Endodermal cell (in vitro differentiated cells): ENCODE results near the gene ABCD4. TPM values are rescaled to one million over a fixed set of nuclear protein-coding genes. Genes with fewer than 3 reads are reported as not detected.

Source experiments
- DNase-seq: peaks from one replicate; pipeline ENCODE4 v3.0.0-alpha.2; 2017
- H3K27ac ChIP-seq: 2 replicates; pipeline ENCODE4 v1.5.1; 2013; ENCODE audit warnings: mild to moderate bottlenecking, low read depth, low read length, moderate library complexity
- H3K27me3 ChIP-seq: 2 replicates; pipeline ENCODE4 v1.6.1; 2013; ENCODE audit warnings: mild to moderate bottlenecking, low read length, moderate library complexity; ENCODE audit not compliant: insufficient read depth, control insufficient read depth, poor library complexity, severe bottlenecking
- H3K36me3 ChIP-seq: 2 replicates; pipeline ENCODE4 v1.7.0; 2013; ENCODE audit warnings: mild to moderate bottlenecking, low read length, moderate library complexity; ENCODE audit not compliant: control insufficient read depth, insufficient read depth
- H3K4me1 ChIP-seq: one replicate; pipeline ENCODE4 v1.7.0; 2013; ENCODE audit warnings: low read length; ENCODE audit not compliant: control insufficient read depth, insufficient read depth
- H3K4me3 ChIP-seq: 2 replicates; pipeline ENCODE4 v1.5.1; 2013; ENCODE audit warnings: mild to moderate bottlenecking, low read length, moderate library complexity
- H3K9ac ChIP-seq: 2 replicates; pipeline ENCODE4 v1.6.1; 2013; ENCODE audit warnings: mild to moderate bottlenecking, low read length, moderate library complexity; ENCODE audit not compliant: poor library complexity, severe bottlenecking; ENCODE audit errors: extremely low read depth
- H3K9me3 ChIP-seq: 2 replicates; pipeline ENCODE4 v1.6.1; 2013; ENCODE audit warnings: mild to moderate bottlenecking, low read length, moderate library complexity; ENCODE audit not compliant: control insufficient read depth
- H3K27ac Mint-ChIP-seq: 2 replicates; pipeline ENCODE4 v1.8.0; 2020; ENCODE audit warnings: mixed read lengths
- H3K27me3 Mint-ChIP-seq: 2 replicates; pipeline ENCODE4 v1.8.0; 2021; ENCODE audit warnings: mild to moderate bottlenecking, mixed read lengths; ENCODE audit not compliant: insufficient read depth
- H3K36me3 Mint-ChIP-seq: 2 replicates; pipeline ENCODE4 v1.8.0; 2020; ENCODE audit warnings: low read depth, mixed read lengths
- H3K4me1 Mint-ChIP-seq: 2 replicates; pipeline ENCODE4 v1.8.0; 2020; ENCODE audit warnings: mixed read lengths
- H3K4me3 Mint-ChIP-seq: 2 replicates; pipeline ENCODE4 v1.8.0; 2020; ENCODE audit warnings: mild to moderate bottlenecking, moderate library complexity, mixed read lengths
- H3K9me3 Mint-ChIP-seq: 2 replicates; pipeline ENCODE4 v1.8.0; 2020; ENCODE audit warnings: mild to moderate bottlenecking, mixed read lengths
- CTCF ChIP-seq: fragments of 200-600 bp; sonication (generic); conservative IDR thresholded peaks from 2 replicates; pipeline ENCODE4 v1.5.0; 2021; ENCODE audit warnings: antibody characterized with exemption, mild to moderate bottlenecking
- WGBS, 2 experiments: methylation state at CpG; one replicate each; pipeline versions ENCODE4 v1.1.5 to v1.1.7; 2013; ENCODE audit warnings: missing lambda C conversion rate in 2 of 2, mixed read lengths in 1 of 2; ENCODE audit not compliant: insufficient coverage in 1 of 2, insufficient read length in 1 of 2; 5-methylcytosine and 5-hydroxymethylcytosine counted together
- total RNA-seq, 2 donors: library from RNA; stranded (reverse); fragmentation: NEBNext Ultra II Directional in 1 of 2; extraction: Animal tissue kit (Norgen Biotek cat#: 25700) in 1 of 2; gene quantifications; 2 replicates in 1 of 2; 3 replicates in 1 of 2; pipeline ENCODE4 v1.2.1, GENCODE V29; 2021

Gene ABCD4
- total RNA-seq, 2 donors from 2014 or later, result 153 to 239 TPM

- 90 to 93% methylated on average over 3 to 9 of the region's 9 CpGs for WGBS, 2 experiments
- Mint-ChIP-seq H3K9me3 (no peaks in the 10 kb centered on the region), H3K36me3 (no peaks in the 10 kb centered on the region), H3K4me1 (no peaks in the 10 kb centered on the region), H3K27me3 (peaks cover 32% of the 10 kb centered on the region), H3K4me3 (no peak overlapping the region), H3K27ac (no peak overlapping the region)
- Histone ChIP-seq H3K27me3 (peaks cover 29% of the 10 kb centered on the region), H3K4me1 (no peaks in the 10 kb centered on the region), H3K4me3 (no peak overlapping the region), H3K36me3 (no peaks in the 10 kb centered on the region), H3K9me3 (no peaks in the 10 kb centered on the region), H3K9ac (no peak overlapping the region), H3K27ac (no peak overlapping the region)
- DNase-seq, result no peak
- TF ChIP-seq CTCF, result no peak
Observed at GRCh38 chr14:74262076-74262475, 40.7 kb downstream of the ABCD4 start.

- Histone ChIP-seq H3K9me3 (no peaks in the 10 kb centered on the region), H3K27me3 (peaks cover 32% of the 10 kb centered on the region), H3K9ac (no peak overlapping the region), H3K36me3 (no peaks in the 10 kb centered on the region), H3K27ac (no peak overlapping the region), H3K4me1 (no peaks in the 10 kb centered on the region), H3K4me3 (no peak overlapping the region)
- no peaks in the 10 kb centered on the region for H3K9me3 Mint-ChIP-seq
- H3K4me3 Mint-ChIP-seq, result no peak overlapping the region
- no peaks in the 10 kb centered on the region for H3K36me3 Mint-ChIP-seq
- TF ChIP-seq CTCF, result no peak
- DNase-seq, result no peak
- H3K4me1 Mint-ChIP-seq, result no peaks in the 10 kb centered on the region
- H3K27me3 Mint-ChIP-seq, result peaks cover 39% of the 10 kb centered on the region
- 87 to 94% methylated on average over 3 to 4 of the region's 4 CpGs for WGBS, 2 experiments
- H3K27ac Mint-ChIP-seq, result no peak overlapping the region
Observed at GRCh38 chr14:74261288-74261687, 41.4 kb downstream of the ABCD4 start.

GRCh38 chr14:74260525-74261233, 42.1 kb downstream of the ABCD4 start:
- no peaks in the 10 kb centered on the region for H3K4me1 ChIP-seq
- no peak for TF ChIP-seq CTCF

More at GRCh38 chr14:74260525-74261233, 42.1 kb downstream of the ABCD4 start:
- no peaks in the 10 kb centered on the region for H3K36me3 Mint-ChIP-seq
- H3K9ac ChIP-seq, result no peak overlapping the region
- H3K27ac Mint-ChIP-seq, result no peak overlapping the region
- no peaks in the 10 kb centered on the region for H3K36me3 ChIP-seq
- H3K4me3 ChIP-seq, result no peak overlapping the region
- 92 to 94% methylated on average over 15 to 29 of the region's 29 CpGs for WGBS, 2 experiments
- no peaks in the 10 kb centered on the region for H3K9me3 ChIP-seq
- H3K27me3 ChIP-seq, result peaks cover 32% of the 10 kb centered on the region
- no peak overlapping the region for H3K4me3 Mint-ChIP-seq
- no peaks in the 10 kb centered on the region for H3K4me1 Mint-ChIP-seq
- H3K9me3 Mint-ChIP-seq, result no peaks in the 10 kb centered on the region
- no peak for DNase-seq
- peaks cover 41% of the 10 kb centered on the region for H3K27me3 Mint-ChIP-seq
- H3K27ac ChIP-seq, result no peak overlapping the region
